ENCODE measurements around the gene FGD3.
"Not testable (repeated sequence)": the region's sequence is repeated elsewhere in the genome, so short reads cannot be mapped to it uniquely, and the experiment has no call there.

Gene FGD3

DNA sequence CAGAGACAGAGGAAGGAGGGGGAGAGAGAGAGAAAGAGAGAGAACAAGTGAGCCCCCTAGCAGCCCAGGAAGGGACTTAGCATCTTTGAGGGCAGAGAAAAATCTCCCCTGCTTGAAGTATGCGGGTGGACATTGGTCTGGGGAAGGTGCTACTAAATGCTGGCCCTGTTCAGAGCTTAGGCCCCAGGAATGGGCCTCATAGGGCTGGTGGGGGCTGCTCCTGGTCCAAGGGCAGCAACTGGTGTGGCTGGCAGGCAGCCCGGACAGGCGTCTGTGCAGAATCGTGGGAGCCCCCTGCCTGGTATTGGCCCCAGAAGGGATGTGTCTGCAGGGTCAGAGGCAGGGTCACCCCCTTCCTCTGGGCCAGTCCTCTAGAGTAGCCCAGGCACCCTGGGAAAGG lies 63.4 kb downstream of the FGD3 start:
- no peak for DNase-seq

DNA sequence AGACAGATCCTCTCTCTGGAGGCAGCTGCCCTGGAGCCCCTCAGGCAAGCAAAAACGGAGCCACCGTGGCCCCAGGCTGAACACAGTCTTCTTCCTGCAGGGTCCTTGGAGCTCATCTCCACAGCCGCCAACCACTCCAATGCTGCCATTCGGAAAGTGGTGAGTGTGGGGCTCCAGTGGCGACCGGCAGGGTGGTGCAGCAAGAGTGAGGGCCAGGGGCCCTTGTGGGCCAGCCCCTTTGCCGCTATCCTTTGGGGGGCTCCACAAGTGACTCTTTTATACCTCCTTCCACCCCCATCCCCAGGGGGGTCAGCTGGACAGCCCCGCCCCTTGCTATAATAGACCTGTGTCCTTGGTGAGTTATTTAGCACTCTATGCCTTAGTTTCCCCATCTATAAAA lies 63.8 kb downstream of the FGD3 start:
- DNase-seq: no peak

DNA sequence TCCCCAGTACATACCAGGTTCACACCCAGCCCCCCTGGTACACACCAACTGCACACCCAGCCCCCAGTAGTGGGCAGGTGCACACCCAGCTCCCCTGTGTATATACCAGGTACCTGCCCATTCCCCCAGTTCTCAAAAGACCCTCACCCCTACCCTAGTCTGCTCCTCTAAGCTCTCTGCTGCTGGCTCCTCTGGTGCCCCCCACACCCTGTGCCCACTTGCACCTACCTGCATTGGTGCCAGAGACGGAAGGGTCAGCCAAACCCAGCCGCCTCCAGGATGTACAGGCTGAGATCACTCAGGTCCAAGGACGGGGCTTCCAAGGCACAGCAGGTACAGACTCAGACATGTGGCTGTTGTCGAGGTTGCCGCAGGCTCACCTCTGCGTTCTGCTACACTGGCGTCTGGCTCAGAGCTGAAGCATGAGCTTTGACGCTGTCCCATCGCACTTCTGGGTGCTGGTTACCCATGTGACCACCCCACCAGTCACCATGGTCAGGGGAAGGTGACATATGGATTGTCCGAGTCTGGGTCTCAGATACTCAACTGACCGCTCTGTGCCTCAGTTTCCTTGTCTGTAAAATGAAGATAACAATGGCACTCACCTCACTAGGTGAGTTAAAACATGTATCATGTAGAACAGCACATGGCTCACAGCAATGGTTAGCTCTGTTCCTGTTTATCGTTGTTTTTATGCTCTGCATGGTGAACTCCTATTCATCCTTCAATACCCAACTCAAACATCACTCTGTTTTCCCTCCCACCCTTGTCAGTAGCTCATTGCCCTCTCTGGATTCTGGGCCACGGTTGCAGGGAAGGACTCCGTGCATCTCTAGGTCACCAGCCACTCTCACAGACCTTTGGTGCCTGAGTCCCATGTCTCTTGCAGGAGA lies 65.9 kb downstream of the FGD3 start:
- DNase-seq: no peak

DNA sequence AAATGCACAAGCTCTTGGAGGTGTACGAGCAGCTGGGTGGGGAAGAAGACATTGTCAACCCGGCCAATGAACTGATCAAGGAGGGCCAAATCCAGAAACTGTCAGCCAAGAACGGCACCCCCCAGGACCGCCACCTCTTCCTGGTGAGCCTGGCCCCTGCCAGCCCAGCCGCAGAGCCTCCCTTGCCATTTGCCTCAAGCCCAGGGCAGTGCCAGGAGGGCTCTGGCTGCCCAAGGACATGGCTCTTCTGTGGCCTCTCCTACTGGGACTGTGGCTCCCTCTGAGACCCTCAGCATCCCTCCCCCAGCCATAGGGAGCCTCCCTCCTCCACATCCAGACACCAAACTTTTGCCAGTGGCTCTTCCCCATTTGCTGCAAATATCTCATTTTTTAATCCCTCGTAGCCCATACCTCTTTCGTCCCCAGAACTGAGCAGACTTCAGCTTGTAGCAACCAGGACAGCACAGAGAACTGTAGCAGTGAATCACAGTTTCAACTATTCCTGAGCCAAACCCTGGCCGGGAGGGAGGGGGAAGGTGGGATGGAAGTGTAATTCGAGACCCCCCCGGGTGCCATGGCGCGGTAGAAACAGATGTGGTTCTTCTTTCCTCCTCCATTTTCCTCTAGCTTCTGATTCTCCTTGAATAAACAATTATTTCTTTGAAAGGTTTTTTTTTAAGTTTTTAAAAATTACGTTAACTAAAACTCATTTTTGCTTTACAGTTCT lies 66.7 kb downstream of the FGD3 start:
- no peak for DNase-seq

DNA sequence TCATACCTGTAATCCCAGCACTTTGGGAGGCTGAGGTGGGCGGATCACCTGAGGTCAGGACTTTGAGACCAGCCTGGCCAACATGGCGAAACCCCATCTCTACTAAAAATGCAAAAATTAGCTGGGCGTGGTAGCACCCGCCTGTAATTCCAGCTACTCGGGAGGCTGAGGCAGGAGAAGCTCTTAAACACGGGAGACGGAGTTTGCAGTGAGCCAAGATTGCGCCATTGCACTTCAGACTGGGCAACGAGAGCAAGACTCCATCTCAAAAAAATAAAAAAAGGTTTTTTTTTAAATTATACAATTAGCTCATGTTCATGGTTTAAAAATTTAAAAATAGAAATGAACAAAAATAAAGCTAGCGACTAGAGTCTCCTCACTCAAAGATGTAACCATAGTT lies 67.9 kb downstream of the FGD3 start:
- not testable (repeated sequence) for DNase-seq

DNA sequence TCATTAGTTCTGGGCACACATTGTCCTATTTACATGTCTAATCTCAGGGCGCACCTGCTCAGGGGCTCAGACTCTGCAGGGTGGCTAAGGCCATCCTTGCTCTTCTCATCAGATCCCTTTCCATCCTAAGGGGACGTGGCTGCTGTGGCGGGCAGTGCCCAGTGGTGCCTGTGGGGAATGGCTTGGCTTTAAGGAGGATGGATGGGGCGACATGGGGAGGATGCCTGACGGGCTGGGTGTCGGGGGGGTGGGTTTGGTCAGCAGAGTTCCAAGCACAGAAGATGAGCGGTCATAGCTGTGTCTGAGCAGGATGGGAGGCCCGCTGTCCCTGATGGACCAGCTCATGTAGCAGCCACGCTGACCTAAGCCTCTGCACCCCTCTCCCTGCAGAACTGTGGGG lies 70.3 kb downstream of the FGD3 start:
- no peak for DNase-seq

DNA sequence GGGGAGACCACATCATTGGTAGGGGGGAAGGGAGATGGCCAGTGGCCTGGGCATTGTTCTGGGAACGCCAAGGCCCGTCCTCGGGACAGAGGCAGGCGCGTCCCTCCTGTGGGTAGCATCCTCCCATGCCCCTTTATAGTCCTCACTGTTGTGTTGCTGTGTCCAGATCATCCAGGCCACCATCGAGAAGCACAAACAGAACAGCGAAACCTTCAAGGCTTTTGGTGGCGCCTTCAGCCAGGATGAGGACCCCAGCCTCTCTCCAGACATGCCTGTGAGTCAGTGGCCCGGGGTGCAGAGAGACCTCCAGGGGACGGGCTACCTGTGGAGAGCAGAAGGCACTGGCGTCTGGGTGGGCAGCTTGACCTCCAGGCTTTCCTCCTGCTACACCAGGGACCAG lies 72.8 kb downstream of the FGD3 start:
- no peak for DNase-seq

DNA sequence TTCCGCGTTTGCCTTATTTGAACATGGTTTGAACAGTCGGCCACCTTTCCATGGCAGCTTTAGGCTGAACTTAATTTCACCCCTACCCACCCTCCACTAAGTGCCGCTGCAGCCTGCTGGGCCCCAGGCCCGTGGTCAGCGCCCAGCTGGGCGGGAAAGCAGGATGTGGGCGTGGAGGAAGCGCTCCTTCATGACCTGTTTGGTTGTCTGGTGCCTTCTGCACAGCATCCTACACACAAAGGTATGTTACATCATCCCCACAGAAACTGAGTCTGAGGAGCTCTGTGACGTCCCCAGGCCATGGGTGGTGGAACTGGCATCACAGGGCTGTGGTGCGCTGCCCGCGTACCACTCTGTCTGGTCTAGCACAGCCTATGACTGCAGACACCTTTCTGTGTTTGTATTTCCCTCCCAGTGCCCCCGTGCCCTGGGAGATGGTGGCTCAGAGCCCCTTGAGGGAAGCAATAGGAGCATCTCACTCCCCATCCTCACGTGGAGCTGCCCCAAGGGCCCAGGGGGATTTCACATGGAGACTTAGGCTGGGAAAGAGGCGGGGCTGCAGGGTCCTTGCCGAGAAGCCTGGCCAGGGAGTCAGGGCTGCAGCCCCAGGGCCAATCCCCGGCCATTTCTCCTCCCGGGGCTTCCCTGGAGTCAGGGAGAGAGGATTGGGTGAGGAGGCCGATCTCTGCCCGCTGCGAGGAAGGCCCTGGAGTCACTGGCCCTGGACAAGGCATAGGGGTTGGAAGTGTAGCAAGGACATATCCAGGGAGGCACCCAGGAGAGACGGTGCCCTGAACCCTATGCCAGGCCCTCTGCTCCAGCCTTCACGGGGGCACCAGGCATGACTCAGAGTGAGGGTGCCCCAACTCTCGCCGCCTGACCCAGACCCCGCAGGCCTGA lies 73.7 kb downstream of the FGD3 start:
- DNase-seq: peak; percentile 53

DNA sequence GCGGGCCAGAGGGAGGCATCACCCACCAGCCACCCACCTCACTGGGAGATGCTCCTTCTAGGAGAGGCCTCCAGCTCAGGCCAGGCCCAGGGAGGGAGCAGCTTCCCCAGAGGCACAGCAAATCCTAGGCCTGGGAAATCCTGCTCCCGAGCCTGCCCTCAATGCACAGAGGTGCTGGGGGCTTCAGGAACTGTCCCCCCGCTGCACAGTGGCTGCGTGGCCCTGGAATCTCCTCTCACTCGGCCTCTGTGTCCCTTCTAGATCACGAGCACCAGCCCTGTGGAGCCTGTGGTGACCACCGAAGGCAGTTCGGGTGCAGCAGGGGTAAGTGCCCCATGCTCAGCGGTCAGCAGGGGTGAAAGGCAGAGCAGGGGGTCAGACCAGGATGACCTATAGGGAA lies 74.7 kb downstream of the FGD3 start:
- no peak for DNase-seq

DNA sequence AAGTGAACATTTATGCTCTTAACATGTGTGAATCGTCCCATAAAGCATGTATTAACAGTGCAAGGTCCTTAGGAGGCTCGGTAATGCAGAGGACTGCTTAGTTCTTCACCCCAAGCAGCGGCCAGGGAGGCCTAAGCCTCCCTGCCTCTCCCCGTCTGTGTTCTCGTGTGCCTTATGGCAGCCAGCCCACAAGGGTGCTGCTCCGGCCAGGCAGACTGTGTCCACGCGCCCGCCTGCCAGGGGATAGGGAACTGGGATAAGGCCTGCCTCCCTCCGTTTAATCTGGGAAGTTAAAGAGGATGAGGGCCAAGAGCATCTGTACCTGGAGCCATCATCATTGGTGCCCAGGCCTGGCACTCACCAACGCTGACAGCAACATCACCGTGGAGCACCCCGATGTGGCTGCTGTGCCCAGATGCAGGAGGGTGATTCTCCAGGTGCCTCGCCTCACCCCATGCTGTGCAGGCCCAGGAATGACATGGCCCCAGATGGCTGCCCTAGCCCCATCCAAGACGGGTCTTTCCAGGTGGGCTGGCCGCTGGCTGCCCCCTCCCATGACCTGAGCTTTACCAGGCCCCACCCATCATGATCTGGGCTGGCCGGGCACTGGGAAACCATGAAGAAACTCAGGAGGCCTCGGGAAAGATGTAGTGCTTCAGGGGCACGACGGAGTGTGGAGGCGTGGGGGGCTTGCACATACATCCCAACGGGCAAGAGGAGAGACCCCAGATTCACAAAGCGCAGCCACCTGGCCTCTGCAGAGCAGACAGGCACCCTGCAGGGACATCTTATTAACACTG lies 75.6 kb downstream of the FGD3 start:
- no peak for DNase-seq

DNA sequence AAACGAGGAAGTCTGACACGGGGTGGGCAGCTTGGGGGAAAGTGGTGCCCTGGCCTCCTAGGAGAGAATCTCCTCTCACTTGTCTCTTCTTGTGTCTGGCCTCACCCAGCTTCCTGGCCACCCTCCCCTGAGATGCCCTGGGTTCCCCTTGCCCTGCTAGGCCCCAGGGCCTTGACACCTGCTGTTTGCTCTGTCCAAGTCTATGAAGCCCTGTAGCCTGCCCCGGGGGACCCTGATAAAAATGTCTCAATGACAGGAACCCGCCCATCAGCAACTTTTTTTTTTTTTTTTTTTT lies 76.1 kb downstream of the FGD3 start:
- DNase-seq: no peak

DNA sequence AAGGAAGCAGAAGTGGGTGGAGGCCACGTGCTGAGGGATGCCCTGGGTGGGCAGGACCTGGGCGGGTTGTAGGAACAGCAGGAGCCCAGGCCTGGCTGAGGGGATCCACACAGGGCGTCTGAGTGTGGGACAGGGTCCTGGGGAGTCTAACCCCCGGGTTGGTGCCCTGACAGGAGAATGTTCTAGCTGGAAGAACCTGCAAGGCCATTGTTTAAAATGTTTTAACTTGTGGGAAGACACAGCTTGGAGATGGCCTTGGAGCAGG lies 77.3 kb downstream of the FGD3 start:
- no peak for DNase-seq

DNA sequence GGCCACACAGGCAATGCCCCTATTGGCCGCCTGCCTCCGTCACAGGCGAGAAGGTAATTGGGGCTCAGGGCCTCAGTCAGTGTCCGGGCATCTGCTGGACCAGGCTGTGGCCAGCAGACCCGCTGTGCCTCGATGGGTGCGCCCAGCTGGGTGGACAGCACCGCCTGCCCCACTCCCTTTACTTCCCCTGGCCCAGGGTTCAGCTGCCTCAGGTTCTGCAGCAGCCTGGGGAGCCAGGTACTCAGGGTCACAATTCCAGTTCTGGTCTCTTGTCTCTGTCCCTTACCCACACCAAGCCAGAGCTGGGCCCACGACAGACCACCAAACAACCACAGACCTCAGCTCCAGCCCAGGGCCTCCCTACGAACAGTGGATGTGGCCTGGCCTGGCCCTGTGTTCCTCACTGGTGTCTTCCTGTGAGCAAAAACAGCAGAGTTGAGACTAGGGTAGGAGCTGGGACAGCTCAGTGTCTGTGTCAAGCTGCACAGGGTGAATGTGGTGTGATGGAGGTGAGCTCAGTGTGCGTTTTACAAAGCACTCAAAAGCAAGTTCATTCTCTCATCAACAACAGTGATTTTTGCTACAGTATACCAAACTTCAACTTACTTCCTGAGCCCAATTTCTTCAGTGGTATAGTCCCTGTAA lies 77.8 kb downstream of the FGD3 start:
- no peak for DNase-seq

DNA sequence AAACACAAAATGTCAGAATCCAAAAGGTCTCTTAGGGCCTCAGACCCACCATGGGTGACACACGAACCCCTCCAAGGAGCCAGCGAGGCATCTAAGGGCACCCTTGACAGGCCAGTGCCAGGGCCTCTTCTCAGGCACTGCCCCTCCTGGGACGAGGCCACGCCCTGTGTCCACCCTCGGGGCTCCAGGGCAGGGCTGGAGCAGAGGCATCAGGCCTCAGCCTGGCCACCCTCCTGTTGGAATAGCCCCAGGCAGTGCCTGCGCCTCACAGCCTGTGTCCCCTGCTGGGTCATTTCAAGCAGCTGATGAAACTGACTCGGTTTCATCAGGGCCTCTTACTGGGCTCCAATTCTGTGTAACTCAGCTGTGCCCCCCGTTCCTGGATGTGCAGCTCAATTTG lies 78.4 kb downstream of the FGD3 start:
- no peak for DNase-seq

DNA sequence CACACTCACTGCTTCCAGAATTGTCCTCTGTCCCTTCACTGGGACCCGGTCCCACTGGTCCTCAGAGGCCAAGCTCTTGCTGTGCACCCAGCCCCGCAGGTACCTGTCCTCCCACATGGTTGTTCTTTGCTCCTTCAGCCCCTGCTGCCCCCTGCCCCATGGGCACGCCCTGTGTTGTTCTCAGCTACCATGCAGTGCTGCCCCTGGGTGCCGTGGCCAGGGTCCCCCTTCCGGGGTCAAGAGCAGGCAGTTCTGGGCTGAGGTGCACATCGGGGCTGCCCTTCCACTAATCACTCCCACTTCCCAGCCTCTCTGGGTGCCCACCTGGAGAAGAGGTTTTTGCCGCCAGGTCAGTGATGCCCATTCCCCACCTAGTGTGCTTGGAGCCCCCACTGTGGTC lies 79.3 kb downstream of the FGD3 start:
- no peak for DNase-seq

DNA sequence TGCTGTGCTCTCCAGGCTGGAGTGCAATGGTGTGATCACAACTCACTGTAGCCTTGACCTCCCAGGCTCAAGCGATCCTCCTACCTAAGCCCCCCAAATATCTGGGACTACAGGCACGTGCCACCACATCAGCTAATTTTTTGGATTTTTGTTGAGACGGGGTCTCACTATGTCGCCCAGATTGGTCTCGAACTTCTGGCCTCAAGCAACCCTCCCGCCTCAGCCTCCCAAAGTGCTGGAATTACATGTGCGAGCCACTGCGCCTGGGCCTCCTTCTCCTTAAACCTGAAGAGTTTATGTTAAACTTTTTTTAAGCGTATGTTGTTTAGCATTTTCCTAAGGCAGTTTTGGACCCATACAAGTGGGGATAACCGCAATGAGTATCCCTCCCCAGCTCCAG lies 80.4 kb downstream of the FGD3 start:
- no peak for DNase-seq

DNA sequence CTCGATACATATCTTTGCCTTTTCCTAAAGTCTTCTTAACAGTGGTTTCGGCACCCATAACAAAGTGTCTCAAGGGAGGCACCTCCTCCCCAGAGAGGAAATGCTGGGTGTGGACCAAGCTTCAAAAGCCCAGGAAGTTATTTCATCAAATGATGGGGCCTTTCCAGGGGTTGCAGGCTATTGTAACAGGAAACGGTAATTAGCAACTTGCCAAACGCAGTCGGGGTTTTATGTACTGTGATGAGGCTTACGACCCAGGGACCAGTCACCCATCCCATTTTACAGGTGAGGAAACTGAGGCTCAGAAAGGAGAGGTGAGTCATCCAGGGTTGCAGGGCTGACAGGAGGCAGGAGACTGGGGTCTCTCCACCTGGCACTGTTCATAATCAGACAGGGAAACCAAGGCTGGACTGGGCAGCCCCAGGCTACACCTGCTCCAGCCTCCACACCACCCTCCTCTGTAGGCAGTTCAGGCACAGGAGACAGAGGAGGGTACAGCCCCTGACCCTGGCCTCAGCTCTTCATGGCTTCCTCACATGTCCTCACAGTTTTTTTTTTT lies 81.2 kb downstream of the FGD3 start:
- DNase-seq: peak; percentile 81

DNA sequence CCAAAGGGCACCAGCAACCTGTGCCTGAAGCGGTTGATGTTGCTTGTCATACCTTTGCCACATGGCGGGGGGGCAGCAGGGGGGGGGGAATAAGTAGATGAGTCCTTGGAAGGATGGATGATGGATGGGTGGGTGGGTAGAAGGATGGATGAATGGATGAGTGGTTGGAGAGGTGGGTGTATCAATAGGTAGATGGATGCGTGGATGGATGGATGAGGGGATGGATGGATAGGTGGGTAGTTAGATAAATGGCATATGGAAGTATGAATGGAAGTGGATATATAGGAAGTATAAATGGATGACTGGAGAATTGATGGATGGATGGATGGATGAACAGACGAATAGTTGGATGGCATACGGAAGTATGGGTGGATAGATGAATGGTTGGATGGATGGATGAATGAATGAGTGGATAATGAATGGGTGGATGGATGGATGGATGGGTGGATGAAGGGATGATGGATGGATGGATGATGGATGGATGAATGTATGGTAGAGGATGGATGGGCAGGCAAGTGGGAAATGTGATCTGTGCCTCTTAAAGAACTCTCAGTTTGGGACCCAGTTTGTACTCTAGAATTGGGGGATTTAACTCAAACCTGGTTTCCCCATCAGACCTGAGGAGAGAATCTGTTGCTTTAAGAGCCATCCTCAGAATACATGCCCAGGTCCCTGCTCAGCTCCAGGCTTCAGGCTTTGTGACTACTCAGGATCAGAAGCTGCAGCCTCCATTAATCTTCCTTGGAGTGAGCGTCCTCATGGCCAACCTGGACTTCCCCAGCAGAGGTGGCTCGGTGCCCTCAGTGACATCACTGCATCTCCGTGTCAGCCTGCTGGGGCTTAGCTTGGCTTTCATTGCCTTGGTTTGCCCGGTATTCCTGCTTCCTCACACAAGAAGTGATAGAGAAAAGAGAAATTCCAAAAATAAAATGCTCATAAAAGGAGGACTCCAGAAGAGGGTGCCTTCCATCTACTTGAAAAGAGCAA lies 83.6 kb downstream of the FGD3 start:
- DNase-seq: no peak

DNA sequence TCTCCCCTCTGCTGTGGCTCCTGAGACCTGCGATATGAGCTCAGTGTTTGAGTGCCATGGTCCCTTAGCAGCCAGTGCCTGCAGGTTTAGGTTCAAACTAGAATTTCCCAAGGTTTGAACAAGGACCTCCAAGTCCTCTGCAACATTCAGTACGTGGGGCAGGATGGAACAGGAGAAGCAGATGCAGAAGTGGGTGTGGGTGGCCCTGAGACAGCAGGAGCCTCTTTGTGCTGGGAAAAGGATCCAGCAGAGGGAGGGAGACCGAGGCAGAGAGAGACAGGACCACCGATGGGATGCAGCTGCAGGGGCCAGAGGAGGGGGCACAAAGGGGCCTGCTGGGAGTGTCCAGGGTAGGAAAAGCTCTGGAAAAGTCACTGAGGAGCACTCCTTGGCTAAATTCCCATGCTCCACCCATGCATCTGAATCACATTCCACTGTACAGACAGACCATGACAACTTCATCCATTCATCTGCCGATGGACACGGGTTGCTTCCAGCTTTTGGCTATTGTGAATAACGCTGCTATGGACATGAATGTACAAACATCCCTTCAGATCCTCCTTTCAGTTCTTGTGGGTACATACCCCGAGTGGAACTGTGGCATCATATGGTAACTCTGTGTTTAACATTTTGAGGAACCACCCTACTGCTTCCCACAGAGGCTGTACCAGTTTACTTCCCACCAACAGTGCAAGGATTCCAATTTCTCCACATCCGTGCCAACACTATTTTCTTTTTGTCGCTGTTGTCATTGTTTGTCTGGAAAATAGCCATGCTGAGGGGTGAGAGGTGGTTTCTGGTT lies 84.5 kb downstream of the FGD3 start:
- DNase-seq: no peak

DNA sequence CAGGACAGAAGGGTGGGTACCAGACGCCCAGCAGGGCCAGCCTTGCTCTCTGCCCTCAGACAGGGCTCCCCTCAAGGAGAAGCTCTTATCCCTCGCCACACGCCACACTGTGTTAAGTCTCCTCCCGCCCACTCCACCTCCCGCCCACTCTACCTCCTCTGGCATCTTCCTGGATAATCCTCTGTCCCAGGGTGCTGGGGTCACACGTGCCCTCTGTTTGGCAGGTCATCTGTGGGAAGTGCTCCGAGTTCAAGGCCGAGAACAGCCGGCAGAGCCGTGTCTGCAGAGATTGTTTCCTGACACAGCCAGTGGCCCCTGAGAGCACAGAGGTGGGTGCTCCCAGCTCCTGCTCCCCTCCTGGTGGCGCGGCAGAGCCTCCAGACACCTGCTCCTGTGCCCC lies 85.2 kb downstream of the FGD3 start:
- no peak for DNase-seq
